Mucosa of stomach (tissue), 1 donor: ENCODE measurements around the gene ARHGAP1.

Experiments
- H3K27me3 ChIP-seq: one replicate; pipeline ENCODE4 v1.7.0; 2013; ENCODE audit warnings: mild to moderate bottlenecking, low read length; ENCODE audit not compliant: control insufficient read depth, insufficient read depth
- H3K36me3 ChIP-seq: one replicate; pipeline ENCODE4 v1.7.0; 2013; ENCODE audit warnings: low read length; ENCODE audit not compliant: control insufficient read depth, insufficient read depth
- H3K4me1 ChIP-seq: one replicate; pipeline ENCODE4 v1.7.0; 2013; ENCODE audit warnings: mild to moderate bottlenecking, low read length; ENCODE audit not compliant: control insufficient read depth, insufficient read depth
- H3K4me3 ChIP-seq: one replicate; pipeline ENCODE4 v1.7.0; 2013; ENCODE audit warnings: low read length
- H3K9ac ChIP-seq: one replicate; pipeline ENCODE4 v1.7.0; 2013; ENCODE audit warnings: mild to moderate bottlenecking, low read length, moderate library complexity
- H3K9me3 ChIP-seq: one replicate; pipeline ENCODE4 v1.7.0; 2013; ENCODE audit warnings: mild to moderate bottlenecking, low read length, moderate library complexity; ENCODE audit not compliant: control insufficient read depth
- donor health status: Pancreatic carcinoma.

Gene ARHGAP1

DNA sequence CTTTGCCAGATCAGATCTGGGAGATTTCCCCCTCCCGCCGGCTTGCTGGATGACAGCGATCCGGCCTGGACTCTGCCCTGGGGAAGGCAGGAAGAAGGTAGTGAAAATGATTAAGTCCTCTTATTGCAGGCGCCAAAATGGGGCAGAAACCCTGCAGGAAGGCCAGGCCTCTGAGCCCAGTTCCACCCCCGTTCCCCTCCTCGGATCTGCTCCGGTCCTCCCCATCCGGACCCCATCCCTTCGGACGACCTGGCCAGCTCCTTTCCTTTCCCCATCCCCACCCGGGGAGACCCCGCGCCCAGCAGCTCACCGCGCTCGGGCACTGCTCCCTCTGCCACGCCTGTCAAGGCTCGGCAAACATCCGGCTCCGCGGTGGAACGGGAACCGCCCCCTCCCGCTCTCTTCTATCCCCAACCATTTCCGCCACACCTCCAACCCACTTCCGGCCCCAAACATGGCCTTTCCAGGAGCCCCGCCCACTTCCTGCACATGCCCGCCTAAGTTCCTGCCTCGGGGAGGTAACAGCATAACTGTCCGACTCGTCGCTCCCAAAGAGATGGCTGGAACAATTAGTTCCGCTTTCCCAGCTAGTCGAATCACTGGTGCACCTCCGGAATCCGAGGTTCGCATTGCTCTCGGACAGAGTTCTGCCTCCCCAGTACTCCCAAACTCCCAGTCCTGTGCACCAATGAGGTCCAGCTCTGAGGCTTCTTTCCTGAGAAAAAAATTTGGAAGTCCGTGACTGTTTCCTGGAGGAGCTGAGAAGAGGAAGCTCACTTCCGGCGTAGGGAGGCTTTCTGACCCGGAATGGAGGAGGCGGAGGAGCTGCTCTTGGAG, at the start of gene ARHGAP1, which contains the start of gene ZNF408:
TSS of gene ARHGAP1 (minus strand) at position 379 of the 837 bp plus-strand sequence. CDS start 4,512 bp downstream, outside the sequence.
TSS of gene ZNF408 (plus strand) at position 791 of the 837 bp plus-strand sequence. CDS start at position 808, 17 bp downstream.
- no peaks in the 10 kb centered on the region for H3K9me3 ChIP-seq
- H3K4me3 ChIP-seq = peak within 1 kb of the TSS; percentile 65
- H3K27me3 ChIP-seq = no peaks in the 10 kb centered on the region
- peaks cover 23% of the 10 kb centered on the region for H3K4me1 ChIP-seq
- H3K36me3 ChIP-seq = peaks cover 24% of the 10 kb centered on the region
- peak within 1 kb of the TSS; percentile 90 for H3K9ac ChIP-seq

DNA sequence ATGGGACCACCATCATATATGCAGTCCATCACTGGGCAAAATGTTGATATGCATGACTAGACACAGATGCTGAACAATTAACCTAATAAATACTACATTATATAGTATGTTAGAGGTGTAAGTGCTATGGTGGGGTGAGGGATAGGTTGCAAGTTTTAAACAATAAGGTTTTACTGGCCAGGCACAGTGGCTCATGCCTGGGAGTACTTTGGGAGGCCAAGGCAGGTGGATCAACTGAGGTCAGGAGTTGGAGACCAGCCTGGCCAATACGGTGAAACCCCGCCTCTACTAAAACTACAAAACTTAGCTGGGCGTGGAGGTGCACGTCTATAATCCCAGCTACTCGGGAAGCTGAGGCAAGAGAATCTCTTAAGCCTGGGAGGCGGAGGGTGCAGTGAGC, 46.7 kb upstream of the ARHGAP1 start:
- no peak overlapping the region for H3K9ac ChIP-seq
- H3K4me3 ChIP-seq = no peak overlapping the region
- no peaks in the 10 kb centered on the region for H3K4me1 ChIP-seq
- H3K27me3 ChIP-seq = no peaks in the 10 kb centered on the region
- no peaks in the 10 kb centered on the region for H3K9me3 ChIP-seq
- peaks cover 11% of the 10 kb centered on the region for H3K36me3 ChIP-seq

GRCh38 chr11:46745995-46746394, 45.6 kb upstream of the ARHGAP1 start:
- Histone ChIP-seq H3K9ac (no peak overlapping the region), H3K36me3 (peaks cover 11% of the 10 kb centered on the region), H3K4me1 (no peaks in the 10 kb centered on the region), H3K27me3 (no peaks in the 10 kb centered on the region), H3K9me3 (no peaks in the 10 kb centered on the region), H3K4me3 (no peak overlapping the region)

DNA sequence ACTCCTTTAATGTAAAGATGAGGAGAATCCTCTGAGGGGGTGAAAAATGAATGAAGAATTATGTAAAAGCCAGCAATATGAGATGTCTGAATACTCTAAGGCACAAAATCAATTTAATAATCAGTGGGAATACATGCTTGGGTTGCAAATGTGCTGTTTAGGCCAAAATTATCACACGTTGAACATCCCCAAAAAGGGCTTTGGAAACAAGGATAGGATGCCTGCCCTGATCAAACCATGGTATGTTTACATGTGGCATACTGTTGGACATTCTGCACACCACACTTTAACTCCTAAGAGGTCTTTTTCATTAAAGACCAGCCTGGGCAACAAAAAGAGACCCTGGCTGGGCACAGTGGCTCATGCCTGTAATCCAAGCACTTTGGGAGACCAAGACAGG, 44.9 kb upstream of the ARHGAP1 start:
- no peak overlapping the region for H3K9ac ChIP-seq
- H3K4me3 ChIP-seq = no peak overlapping the region
- H3K4me1 ChIP-seq = no peaks in the 10 kb centered on the region
- peaks cover 11% of the 10 kb centered on the region for H3K36me3 ChIP-seq
- no peaks in the 10 kb centered on the region for H3K27me3 ChIP-seq
- no peaks in the 10 kb centered on the region for H3K9me3 ChIP-seq

DNA sequence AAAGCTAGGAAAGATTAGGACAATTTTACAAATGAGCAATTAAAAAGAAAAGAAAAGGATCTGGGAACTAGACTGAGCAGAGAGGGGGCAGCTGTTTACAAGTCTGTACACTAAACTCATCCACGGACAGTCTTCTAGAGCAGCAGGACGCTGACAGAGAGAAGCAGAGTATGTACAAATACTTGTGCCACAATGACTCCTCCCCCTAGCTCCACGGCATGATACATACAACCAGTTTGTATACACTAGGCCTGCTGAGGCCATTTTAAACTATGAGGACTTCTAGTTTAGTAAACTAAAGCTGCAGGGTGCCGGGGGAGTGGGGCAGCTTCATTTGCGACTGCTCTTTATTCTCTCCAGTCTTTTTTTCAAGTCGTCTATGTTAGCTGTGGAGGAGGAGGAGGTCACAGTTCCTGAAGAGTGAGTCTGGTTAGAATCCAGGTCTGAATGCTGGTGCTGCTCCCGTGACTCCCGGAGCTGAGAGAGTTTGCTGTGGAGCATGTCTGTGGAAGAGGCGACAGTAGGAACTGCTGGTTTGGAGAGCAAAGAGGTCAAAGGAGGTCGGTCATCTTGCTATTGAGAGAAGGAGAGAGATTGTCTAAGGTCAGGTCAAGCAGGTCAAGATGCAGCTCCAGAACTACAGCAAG, 43.4 kb upstream of the ARHGAP1 start:
- no peak overlapping the region for H3K4me3 ChIP-seq
- H3K4me1 ChIP-seq = no peaks in the 10 kb centered on the region
- H3K9ac ChIP-seq = no peak overlapping the region
- no peaks in the 10 kb centered on the region for H3K9me3 ChIP-seq
- no peaks in the 10 kb centered on the region for H3K27me3 ChIP-seq
- H3K36me3 ChIP-seq = peaks cover 11% of the 10 kb centered on the region

DNA sequence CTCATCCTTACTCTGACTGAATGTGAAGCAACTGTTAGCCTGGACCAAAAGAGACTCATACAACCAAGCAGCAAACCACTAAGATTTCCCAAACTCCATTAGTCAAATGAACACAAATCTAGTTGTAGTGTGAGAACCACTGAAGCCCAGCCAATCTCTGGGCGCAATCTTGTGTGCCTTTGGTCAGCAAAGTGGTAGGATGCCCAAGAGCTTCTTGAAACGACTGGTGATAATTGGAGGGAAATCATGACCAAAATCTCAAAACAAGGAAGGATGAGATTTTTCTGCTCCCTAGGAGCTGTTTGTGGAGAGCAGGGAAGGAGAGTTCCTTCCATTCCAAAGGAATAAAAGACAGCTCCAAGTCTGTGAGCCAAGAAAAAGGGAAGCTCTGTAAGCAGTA, 42.6 kb upstream of the ARHGAP1 start:
- H3K27me3 ChIP-seq = no peaks in the 10 kb centered on the region
- H3K4me3 ChIP-seq = no peak overlapping the region
- peaks cover 9% of the 10 kb centered on the region for H3K36me3 ChIP-seq
- no peak overlapping the region for H3K9ac ChIP-seq
- no peaks in the 10 kb centered on the region for H3K4me1 ChIP-seq
- no peaks in the 10 kb centered on the region for H3K9me3 ChIP-seq

DNA sequence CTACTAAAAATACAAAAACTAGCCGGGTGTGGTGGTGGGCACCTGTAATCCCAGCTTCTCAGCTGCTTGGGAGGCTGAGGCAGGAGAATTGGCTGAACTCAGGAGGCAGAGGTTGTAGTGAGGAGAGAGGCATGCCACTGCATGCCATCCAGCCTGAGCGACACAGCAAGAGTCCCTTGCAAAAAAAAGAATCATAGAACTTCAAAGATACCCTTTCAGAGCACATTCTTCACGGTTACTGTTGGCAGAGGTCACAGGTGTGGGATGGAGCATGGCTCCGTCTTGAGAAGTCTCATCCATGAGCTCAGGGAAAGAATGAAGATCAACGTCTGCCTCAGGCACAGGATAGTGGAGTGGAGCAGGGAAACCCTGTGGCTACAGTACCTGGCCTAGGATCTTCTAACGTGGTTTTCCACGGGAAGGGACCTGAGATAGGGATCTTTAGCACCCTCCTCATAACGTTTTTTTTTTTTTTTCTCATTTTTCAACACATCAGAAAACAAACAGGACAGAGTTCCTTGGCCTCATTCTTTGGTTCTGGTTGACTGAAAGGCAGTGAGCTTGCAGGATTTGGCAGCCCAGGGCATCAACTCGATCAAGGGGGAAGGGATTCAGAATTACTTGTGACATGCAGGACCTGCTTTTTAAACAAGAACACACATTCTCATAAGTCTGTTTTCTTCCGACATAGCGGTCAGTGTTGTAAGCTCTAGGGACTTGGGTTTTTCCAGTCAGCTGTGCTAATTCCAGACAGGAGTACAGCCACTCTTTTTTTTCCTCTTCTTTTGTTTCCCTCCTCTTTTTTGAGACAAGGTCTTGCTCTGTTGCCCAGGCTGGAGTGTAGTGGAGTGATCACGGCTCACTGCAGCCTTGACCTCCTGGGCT, 41.4 kb upstream of the ARHGAP1 start:
- Histone ChIP-seq H3K4me3 (no peak overlapping the region), H3K4me1 (no peaks in the 10 kb centered on the region), H3K36me3 (peaks cover 8% of the 10 kb centered on the region), H3K27me3 (no peaks in the 10 kb centered on the region), H3K9me3 (no peaks in the 10 kb centered on the region), H3K9ac (no peak overlapping the region)

DNA sequence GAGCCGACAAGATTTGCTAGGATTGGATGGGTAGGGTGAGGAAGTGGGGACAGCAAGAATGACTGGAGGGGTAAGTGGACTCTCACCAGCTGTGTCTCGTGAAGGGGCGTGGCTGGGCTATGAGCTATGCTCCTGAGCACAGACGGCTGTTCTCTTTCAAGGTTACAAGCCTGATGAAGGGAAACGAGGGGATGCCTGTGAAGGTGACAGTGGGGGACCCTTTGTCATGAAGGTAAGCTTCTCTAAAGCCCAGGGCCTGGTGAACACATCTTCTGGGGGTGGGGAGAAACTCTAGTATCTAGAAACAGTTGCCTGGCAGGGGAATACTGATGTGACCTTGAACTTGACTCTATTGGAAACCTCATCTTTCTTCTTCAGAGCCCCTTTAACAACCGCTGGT, 38.5 kb upstream of the ARHGAP1 start:
- Histone ChIP-seq H3K27me3 (no peaks in the 10 kb centered on the region), H3K4me3 (no peak overlapping the region), H3K4me1 (no peaks in the 10 kb centered on the region), H3K9me3 (no peaks in the 10 kb centered on the region), H3K9ac (no peak overlapping the region), H3K36me3 (peaks cover 8% of the 10 kb centered on the region)

DNA sequence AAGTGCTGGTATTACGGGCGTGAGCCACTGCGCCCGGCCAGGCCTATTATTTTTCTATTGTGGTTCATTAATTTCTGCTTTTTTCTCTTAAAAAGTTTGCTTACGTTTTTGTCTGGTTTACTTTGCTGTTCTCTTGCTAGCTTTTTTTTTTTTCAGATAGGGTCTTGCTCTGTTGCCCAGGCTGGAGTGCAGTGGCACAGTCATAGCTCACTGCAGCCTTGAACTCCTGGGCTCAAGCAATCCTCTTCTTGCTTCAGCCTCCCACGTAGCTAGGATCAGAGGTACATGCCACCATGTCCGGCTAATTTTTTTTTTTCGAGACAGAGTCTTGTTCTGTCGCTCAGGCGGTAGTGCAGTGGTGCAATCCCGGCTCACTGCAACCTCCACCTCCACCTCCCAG, 37.3 kb upstream of the ARHGAP1 start:
- H3K9me3 ChIP-seq = no peaks in the 10 kb centered on the region
- H3K4me3 ChIP-seq = no peak overlapping the region
- no peaks in the 10 kb centered on the region for H3K27me3 ChIP-seq
- no peak overlapping the region for H3K9ac ChIP-seq
- peaks cover 2% of the 10 kb centered on the region for H3K36me3 ChIP-seq
- H3K4me1 ChIP-seq = no peaks in the 10 kb centered on the region

DNA sequence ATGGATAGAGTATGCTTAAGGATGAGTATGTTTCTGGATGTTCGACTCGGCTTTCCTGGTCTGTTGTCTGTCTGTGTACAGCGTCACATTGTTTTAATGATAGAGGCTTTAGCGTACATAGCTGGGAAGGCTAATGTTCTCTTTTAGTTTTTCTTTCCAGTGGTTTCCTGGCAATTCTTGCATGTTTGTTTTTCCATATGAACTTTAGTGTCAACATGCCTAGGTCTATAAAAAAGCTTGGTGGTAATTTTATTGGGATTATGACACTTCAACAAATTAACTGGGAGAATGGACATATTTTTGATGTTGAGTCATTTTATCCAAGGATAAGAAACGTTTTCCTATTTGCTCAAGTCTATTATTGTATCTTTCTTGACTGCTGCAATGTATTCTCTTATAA, 36.2 kb upstream of the ARHGAP1 start:
- no peaks in the 10 kb centered on the region for H3K9me3 ChIP-seq
- no peaks in the 10 kb centered on the region for H3K27me3 ChIP-seq

DNA sequence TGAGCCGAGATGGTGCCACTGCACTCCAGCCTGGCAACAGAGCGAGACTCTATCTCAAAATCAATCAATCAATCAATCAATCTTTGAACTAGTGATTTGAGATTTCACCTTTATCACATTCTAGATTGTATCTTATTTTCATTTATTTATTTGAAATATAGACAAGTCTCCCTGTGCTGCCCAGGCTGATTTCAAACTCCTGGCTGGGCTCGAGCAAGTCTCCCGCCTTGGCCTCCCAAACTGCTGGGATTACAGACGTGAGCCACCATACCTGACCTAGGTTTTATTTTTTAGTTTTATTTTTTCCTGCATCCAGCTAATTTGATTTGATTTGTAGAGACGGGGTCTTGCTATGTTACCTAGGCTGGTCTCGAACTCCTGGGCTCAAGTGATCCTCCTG, 35.7 kb upstream of the ARHGAP1 start:
- H3K4me3 ChIP-seq = no peak overlapping the region
- no peak overlapping the region for H3K9ac ChIP-seq
- no peaks in the 10 kb centered on the region for H3K27me3 ChIP-seq
- no peaks in the 10 kb centered on the region for H3K36me3 ChIP-seq
- no peaks in the 10 kb centered on the region for H3K4me1 ChIP-seq
- H3K9me3 ChIP-seq = no peaks in the 10 kb centered on the region

More for the DNA sequence above, 36.2 kb upstream of the ARHGAP1 start:
- Histone ChIP-seq H3K36me3 (no peaks in the 10 kb centered on the region), H3K4me3 (no peak overlapping the region), H3K4me1 (no peaks in the 10 kb centered on the region), H3K9ac (no peak overlapping the region)
